OCI-LY7 (cell line): ENCODE measurements around the gene LINS1. TPM values are rescaled to one million over a fixed set of nuclear protein-coding genes. Genes with fewer than 3 reads are reported as not detected.

Experiments used
- BruUV-seq: library from RNA; stranded (reverse); fragments of 400-500 nt; replicated peaks from 2 replicates; lab custom pipeline; 2021; lab: Mats Ljungman, UMichigan
- CTCF ChIA-PET: fragments of 300-600 bp; sonication (Branson Sonifier 250); formaldehyde crosslinking; loops from one replicate; lab custom pipeline; 2022; ENCODE audit warnings: antibody characterized with exemption; ENCODE audit not compliant: unreplicated experiment; lab: Charles Lee
- POLR2A ChIA-PET: fragments of 300-600 bp; sonication (Branson Sonifier 250); formaldehyde crosslinking; loops from one replicate; lab custom pipeline; 2022; ENCODE audit warnings: antibody characterized with exemption; lab: Charles Lee
- DNase-seq: peaks from one replicate; pipeline ENCODE4 v3.0.0-alpha.2; 2015; ENCODE audit warnings: low spot score
- H2AFZ ChIP-seq: fragments of 200-600 bp; sonication (generic), shearing (Covaris generic); 2 replicates; pipeline ENCODE4 v1.6.1; 2014; ENCODE audit warnings: mild to moderate bottlenecking, antibody characterized with exemption, low read length, moderate library complexity
- H3K27ac ChIP-seq: fragments of 200-600 bp; sonication (generic); 2 replicates; pipeline ENCODE4 v1.5.1; 2014; ENCODE audit warnings: mixed run types, low read depth, mild to moderate bottlenecking, moderate library complexity, low read length, inconsistent platforms; ENCODE audit not compliant: poor library complexity, severe bottlenecking
- H3K36me3 ChIP-seq: fragments of 200-600 bp; sonication (generic); 2 replicates; pipeline ENCODE4 v1.6.1; 2014; ENCODE audit warnings: mild to moderate bottlenecking, antibody characterized with exemption, low read length, moderate library complexity, mixed read lengths; ENCODE audit not compliant: insufficient read depth
- H3K4me1 ChIP-seq: fragments of 200-600 bp; sonication (generic); 2 replicates; pipeline ENCODE4 v1.5.1; 2014; ENCODE audit warnings: mild to moderate bottlenecking, low read length; ENCODE audit not compliant: insufficient read depth, poor library complexity, severe bottlenecking
- H3K4me2 ChIP-seq: fragments of 200-600 bp; sonication (generic); 2 replicates; pipeline ENCODE4 v1.6.1; 2014; ENCODE audit warnings: mild to moderate bottlenecking, low read length
- H3K4me3 ChIP-seq: fragments of 200-600 bp; sonication (generic); 2 replicates; pipeline ENCODE4 v1.5.1; 2014; ENCODE audit warnings: mild to moderate bottlenecking, low read depth, low read length; ENCODE audit not compliant: poor library complexity, severe bottlenecking
- H3K79me2 ChIP-seq: fragments of 200-600 bp; sonication (generic); 2 replicates; pipeline ENCODE4 v1.6.1; 2016; ENCODE audit warnings: low read depth, mild to moderate bottlenecking, low read length, moderate library complexity, mixed read lengths; ENCODE audit not compliant: insufficient read depth
- H3K9me2 ChIP-seq: fragments of 200-600 bp; sonication (generic); 2 replicates; pipeline ENCODE4 v1.6.1; 2016; ENCODE audit warnings: mild to moderate bottlenecking, low read length, mixed read lengths; ENCODE audit not compliant: insufficient read depth
- H3K9me3 ChIP-seq: fragments of 200-600 bp; sonication (generic); 2 replicates; pipeline ENCODE4 v1.6.1; 2014; ENCODE audit warnings: mild to moderate bottlenecking, mixed run types, low read length, mixed read lengths
- H4K20me1 ChIP-seq: fragments of 200-600 bp; sonication (generic); 2 replicates; pipeline ENCODE4 v1.6.1; 2014; ENCODE audit warnings: mild to moderate bottlenecking, antibody characterized with exemption, low read length, moderate library complexity, mixed read lengths; ENCODE audit not compliant: insufficient read depth
- EZH2phosphoT487 ChIP-seq: fragments of 200-600 bp; sonication (generic); IDR thresholded peaks from 2 replicates; pipeline ENCODE4 v1.6.1; 2018; ENCODE audit warnings: low read depth, borderline replicate concordance, mild to moderate bottlenecking, mixed run types, antibody characterized with exemption, low read length, moderate library complexity, mixed read lengths
- intact Hi-C: fragments of 100-400 bp; cut with micrococcal nuclease; formaldehyde crosslinking; loops from one replicate; pipeline ENCODE4 v1.10.0; 2022; ENCODE audit not compliant: unreplicated experiment
- total RNA-seq, 2 experiments: library from RNA; depleted of rRNA in 1 of 2; stranded (reverse); fragments of >200 nt in 1 of 2; shearing (Covaris generic) in 1 of 2; gene quantifications; 2 replicates each; pipeline ENCODE4 v1.2.3, GENCODE V29; 2014 to 2022
- TF ChIP-seq, protein P1 (sequence below): fragments of 200-600 bp; sonication (generic); conservative IDR thresholded peaks from 2 replicates; pipeline ENCODE4 v1.5.1; 2014; ENCODE audit warnings: mild to moderate bottlenecking, antibody characterized with exemption, low read length, moderate library complexity, mixed read lengths

The LINS1 gene
- total RNA-seq, 2 experiments from 2014 or later = 6.6 to 14.3 TPM

DNA sequence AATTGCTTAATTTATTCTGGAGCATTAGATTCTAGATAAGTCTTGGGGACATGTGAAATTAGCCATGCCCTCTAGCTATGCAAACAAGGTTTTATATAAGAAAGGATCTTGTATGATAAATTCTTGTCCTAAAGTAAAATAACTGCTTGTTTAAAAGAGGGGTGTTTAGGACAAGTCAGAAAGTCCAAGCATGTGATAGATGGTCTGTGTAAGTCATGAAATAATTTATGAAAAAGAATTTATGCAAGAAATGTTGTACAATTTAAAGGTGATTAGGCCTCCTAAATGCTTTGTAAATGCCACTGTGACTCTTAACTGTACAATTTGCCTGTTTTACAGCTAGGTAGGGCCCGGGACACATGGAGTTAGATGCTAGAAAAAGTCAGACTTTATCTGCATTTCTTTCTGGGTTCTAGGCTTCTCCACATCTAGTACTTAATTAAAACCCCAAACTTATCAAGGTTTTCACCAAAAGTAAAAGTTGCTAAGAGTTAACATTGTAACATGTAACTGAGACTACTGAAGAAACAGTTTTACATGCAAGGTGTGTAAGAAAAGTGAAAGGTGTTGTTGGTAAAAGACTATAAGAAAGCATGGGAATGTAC, 13.2 kb downstream of the LINS1 start:
- Histone ChIP-seq H4K20me1 (no peaks in the 10 kb centered on the region), H3K4me2 (no peak overlapping the region), H2AFZ (no peak overlapping the region), H3K27ac (no peak overlapping the region), H3K9me2 (no peaks in the 10 kb centered on the region), H3K79me2 (peaks cover 16% of the 10 kb centered on the region), H3K4me1 (no peaks in the 10 kb centered on the region), H3K36me3 (peaks cover 42% of the 10 kb centered on the region), H3K9me3 (peaks cover 51% of the 10 kb centered on the region), H3K4me3 (no peak overlapping the region)
- CTCF ChIA-PET = no interaction called here
- no peak for TF ChIP-seq EZH2phosphoT487
- TF ChIP-seq, protein P1, sequence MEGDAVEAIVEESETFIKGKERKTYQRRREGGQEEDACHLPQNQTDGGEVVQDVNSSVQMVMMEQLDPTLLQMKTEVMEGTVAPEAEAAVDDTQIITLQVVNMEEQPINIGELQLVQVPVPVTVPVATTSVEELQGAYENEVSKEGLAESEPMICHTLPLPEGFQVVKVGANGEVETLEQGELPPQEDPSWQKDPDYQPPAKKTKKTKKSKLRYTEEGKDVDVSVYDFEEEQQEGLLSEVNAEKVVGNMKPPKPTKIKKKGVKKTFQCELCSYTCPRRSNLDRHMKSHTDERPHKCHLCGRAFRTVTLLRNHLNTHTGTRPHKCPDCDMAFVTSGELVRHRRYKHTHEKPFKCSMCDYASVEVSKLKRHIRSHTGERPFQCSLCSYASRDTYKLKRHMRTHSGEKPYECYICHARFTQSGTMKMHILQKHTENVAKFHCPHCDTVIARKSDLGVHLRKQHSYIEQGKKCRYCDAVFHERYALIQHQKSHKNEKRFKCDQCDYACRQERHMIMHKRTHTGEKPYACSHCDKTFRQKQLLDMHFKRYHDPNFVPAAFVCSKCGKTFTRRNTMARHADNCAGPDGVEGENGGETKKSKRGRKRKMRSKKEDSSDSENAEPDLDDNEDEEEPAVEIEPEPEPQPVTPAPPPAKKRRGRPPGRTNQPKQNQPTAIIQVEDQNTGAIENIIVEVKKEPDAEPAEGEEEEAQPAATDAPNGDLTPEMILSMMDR = no peak
- BruUV-seq = no TSS peak
- intact Hi-C loops = no loop called here
- peak; percentile 65 for DNase-seq
- POLR2A ChIA-PET = interaction anchor here (0.6 kb wide), 1 partner anchor 1002 kb away, joined by 3 read pairs; no protein-coding TSS in a partner anchor

DNA sequence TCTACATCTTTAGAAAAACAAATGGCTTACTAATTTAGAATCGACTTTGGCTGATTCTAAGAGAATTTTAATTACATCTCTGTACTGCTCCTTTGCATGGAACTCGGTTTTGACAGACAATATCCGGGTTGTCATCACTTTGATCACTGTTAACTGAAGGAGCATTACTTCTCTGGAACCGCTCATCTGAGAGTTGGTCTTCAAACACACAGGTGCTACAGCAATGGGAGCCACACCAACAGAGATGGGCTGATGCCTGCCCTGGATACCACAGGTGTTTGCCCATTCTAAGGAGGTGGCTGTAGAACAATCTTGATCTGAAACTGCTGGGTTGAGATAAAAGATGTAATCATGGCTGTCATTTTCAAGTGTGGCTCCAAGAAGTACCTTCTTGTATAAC, 21.6 kb downstream of the LINS1 start:
- H3K27ac ChIP-seq = no peak overlapping the region

More for the DNA sequence above, 21.6 kb downstream of the LINS1 start:
- Histone ChIP-seq H4K20me1 (no peaks in the 10 kb centered on the region), H3K9me3 (peaks cover 9% of the 10 kb centered on the region; the same call in 1 of the 2 replicates), H3K4me3 (no peak overlapping the region), H3K4me2 (no peak overlapping the region), H2AFZ (no peak overlapping the region), H3K79me2 (peaks cover 9% of the 10 kb centered on the region), H3K36me3 (peaks cover 27% of the 10 kb centered on the region), H3K9me2 (no peaks in the 10 kb centered on the region), H3K4me1 (no peaks in the 10 kb centered on the region)
- no peak for TF ChIP-seq EZH2phosphoT487
- TF ChIP-seq, protein P1 = no peak
- no TSS peak for BruUV-seq
- intact Hi-C loops = no loop called here
- no peak for DNase-seq
- ChIA-PET POLR2A (no interaction called here), CTCF (no interaction called here)
